CD14-positive monocyte (primary cell): Measurements from ENCODE around the gene P3H2. TPM values are rescaled to one million over a fixed set of nuclear protein-coding genes. Genes with fewer than 3 reads are reported as not detected.

ENCODE experiments used
- DNase-seq, 3 donors: peaks; one replicate each; pipeline ENCODE4 v3.0.0-alpha.2; 2011 to 2022
- H2AFZ ChIP-seq: 2 replicates; pipeline ENCODE4 v1.6.0; 2012; ENCODE audit warnings: mild to moderate bottlenecking, low read depth, low read length, inconsistent platforms; ENCODE audit not compliant: insufficient read depth, poor library complexity, severe bottlenecking
- H3K27ac ChIP-seq, 2 donors: 1 replicate in 1 of 2; 2 replicates in 1 of 2; pipeline ENCODE4 v1.5.1; 2012 to 2013; ENCODE audit warnings: low read length in 2 of 2, control low read depth in 1 of 2, inconsistent platforms in 1 of 2, low read depth in 1 of 2, mild to moderate bottlenecking in 1 of 2
- H3K27me3 ChIP-seq, 2 donors: one replicate each; pipeline versions ENCODE4 v1.6.0 to v1.6.1; 2011 to 2013; ENCODE audit warnings: low read length in 2 of 2; ENCODE audit not compliant: control insufficient read depth in 2 of 2, insufficient read depth in 2 of 2
- H3K36me3 ChIP-seq, 2 donors: replicated peaks in 1 of 2; 1 replicate in 1 of 2; 2 replicates in 1 of 2; pipeline versions ENCODE4 v1.5.1 to v1.6.1; 2012 to 2013; ENCODE audit warnings: low read length in 2 of 2, control low read depth in 1 of 2, inconsistent platforms in 1 of 2, mild to moderate bottlenecking in 1 of 2; ENCODE audit not compliant: insufficient read depth in 2 of 2, control insufficient read depth in 1 of 2
- H3K4me1 ChIP-seq, 2 donors: 1 replicate in 1 of 2; 2 replicates in 1 of 2; pipeline versions ENCODE4 v1.5.1 to v1.6.1; 2012 to 2013; ENCODE audit warnings: low read length in 2 of 2, control low read depth in 1 of 2, inconsistent platforms in 1 of 2, mild to moderate bottlenecking in 1 of 2, moderate library complexity in 1 of 2; ENCODE audit not compliant: insufficient read depth in 2 of 2, control insufficient read depth in 1 of 2
- H3K4me2 ChIP-seq: replicated peaks from 2 replicates; pipeline ENCODE3; 2012; ENCODE audit warnings: low read length, moderate library complexity, mild to moderate bottlenecking; ENCODE audit not compliant: poor library complexity, severe bottlenecking; ENCODE audit errors: extremely low read depth
- H3K4me3 ChIP-seq, 3 experiments: fragments of 200-600 bp in 1 of 3; sonication (generic) in 1 of 3; replicated peaks in 1 of 3; 1 replicate in 2 of 3; 2 replicates in 1 of 3; pipeline ENCODE4 v1.5.1; 2011 to 2013; ENCODE audit warnings: low read length in 3 of 3, mild to moderate bottlenecking in 3 of 3, control low read depth in 2 of 3, low read depth in 2 of 3, inconsistent platforms in 1 of 3, moderate library complexity in 1 of 3
- H3K79me2 ChIP-seq: 2 replicates; pipeline ENCODE4 v1.6.0; 2012; ENCODE audit warnings: mild to moderate bottlenecking, control low read depth, inconsistent platforms, low read length, moderate library complexity; ENCODE audit not compliant: insufficient read depth
- H3K9ac ChIP-seq: 2 replicates; pipeline ENCODE4 v1.6.0; 2017; ENCODE audit warnings: low read length, mild to moderate bottlenecking; ENCODE audit not compliant: insufficient read depth, poor library complexity, severe bottlenecking
- H3K9me3 ChIP-seq, 2 donors: replicated peaks in 1 of 2; 1 replicate in 1 of 2; 2 replicates in 1 of 2; pipeline versions ENCODE4 v1.5.1 to v1.6.1; 2012 to 2013; ENCODE audit warnings: low read length in 2 of 2, control low read depth in 1 of 2; ENCODE audit not compliant: control insufficient read depth in 1 of 2, insufficient read depth in 1 of 2
- H4K20me1 ChIP-seq: 2 replicates; pipeline ENCODE4 v1.6.0; 2012; ENCODE audit warnings: mild to moderate bottlenecking, low read length, control low read depth, moderate library complexity; ENCODE audit not compliant: insufficient read depth
- H3K27ac Mint-ChIP-seq, 7 donors: one replicate each; pipeline ENCODE4 v1.8.0; 2020; ENCODE audit warnings: mild to moderate bottlenecking in 7 of 7, mixed read lengths in 7 of 7, moderate library complexity in 6 of 7, inconsistent platforms in 2 of 7
- H3K27me3 Mint-ChIP-seq, 3 donors: one replicate each; pipeline ENCODE4 v1.8.0; 2021 to 2022; ENCODE audit warnings: low read depth in 3 of 3, mild to moderate bottlenecking in 3 of 3, mixed read lengths in 3 of 3, moderate library complexity in 3 of 3, inconsistent platforms in 1 of 3
- H3K36me3 Mint-ChIP-seq, 2 donors: one replicate each; pipeline ENCODE4 v1.8.0; 2020; ENCODE audit warnings: mixed read lengths in 2 of 2, inconsistent platforms in 1 of 2, mild to moderate bottlenecking in 1 of 2
- H3K4me1 Mint-ChIP-seq: one replicate; pipeline ENCODE4 v1.8.0; 2020; ENCODE audit warnings: mild to moderate bottlenecking, mixed read lengths
- H3K4me3 Mint-ChIP-seq, 2 donors: one replicate each; pipeline ENCODE4 v1.8.0; 2020; ENCODE audit warnings: mild to moderate bottlenecking in 2 of 2, mixed read lengths in 2 of 2, moderate library complexity in 1 of 2
- H3K9me3 Mint-ChIP-seq, 7 donors: one replicate each; pipeline ENCODE4 v1.8.0; 2020 to 2022; ENCODE audit warnings: mixed read lengths in 7 of 7, mild to moderate bottlenecking in 6 of 7, moderate library complexity in 6 of 7, inconsistent platforms in 2 of 7
- CTCF ChIP-seq: fragments of 200-600 bp; IDR thresholded peaks from one replicate; pipeline ENCODE4 v1.8.0; 2022; ENCODE audit warnings: antibody characterized with exemption, mild to moderate bottlenecking
- WGBS: methylation state at CpG from one replicate; pipeline ENCODE4 v1.1.5; 2013; ENCODE audit warnings: missing lambda C conversion rate; ENCODE audit not compliant: insufficient coverage; 5-methylcytosine and 5-hydroxymethylcytosine counted together
- intact Hi-C, 2 donors: fragments of 100-400 bp; cut with micrococcal nuclease; formaldehyde crosslinking; loops; one replicate each; pipeline versions ENCODE4 v1.15.0 to v1.15.1; 2023
- polyA plus RNA-seq, 3 donors: library from polyadenylated mRNA; depleted of rRNA in 1 of 3; unstranded in 2 of 3; stranded (reverse) in 1 of 3; fragments of 300-500 nt in 2 of 3; fragments of >200 nt in 1 of 3; fragmentation: Illumina TruSeq in 2 of 3; gene quantifications; 1 replicate in 2 of 3; 2 replicates in 1 of 3; pipeline ENCODE4 v1.2.3, GENCODE V29; 2012 to 2021

P3H2 gene
- polyA plus RNA-seq, 3 donors, result 0.25 to 0.31 (median 0.27) TPM

- Histone ChIP-seq H2AFZ (no peak overlapping the region), H4K20me1 (no peaks in the 10 kb centered on the region), H3K4me2 (no peak overlapping the region), H3K9ac (no peak overlapping the region), H3K27me3 (no peaks in the 10 kb centered on the region), H3K9me3 (no peaks in the 10 kb centered on the region), H3K4me3 (no peak overlapping the region), H3K27ac (no peak overlapping the region), H3K79me2 (no peaks in the 10 kb centered on the region), H3K4me1 (no peaks in the 10 kb centered on the region), H3K36me3 (no peaks in the 10 kb centered on the region)
- no peak for DNase-seq
- Mint-ChIP-seq H3K27ac (no peak overlapping the region), H3K4me3 (no peak overlapping the region), H3K27me3 (no peaks in the 10 kb centered on the region), H3K4me1 (no peaks in the 10 kb centered on the region), H3K9me3 (no peaks in the 10 kb centered on the region), H3K36me3 (no peaks in the 10 kb centered on the region)
- WGBS, result no CpG with 5 or more reads among the region's 5 CpGs
- intact Hi-C loops, result no loop called here
- no peak for TF ChIP-seq CTCF
Measured at GRCh38 chr3:190040145-190040544, 80.6 kb downstream of the P3H2 start.

- intact Hi-C loops, result no loop called here
- no peaks in the 10 kb centered on the region for H4K20me1 ChIP-seq
- H3K9ac ChIP-seq, result no peak overlapping the region
- H3K27me3 Mint-ChIP-seq, result no peaks in the 10 kb centered on the region
- 100% methylated on average over 2 of the region's 6 CpGs for WGBS
- TF ChIP-seq CTCF, result no peak
- H3K9me3 ChIP-seq, result no peaks in the 10 kb centered on the region
- no peak overlapping the region for H3K27ac ChIP-seq
- H3K27ac Mint-ChIP-seq, result no peak overlapping the region
- no peak overlapping the region for H2AFZ ChIP-seq
- H3K4me2 ChIP-seq, result no peak overlapping the region
- H3K4me1 Mint-ChIP-seq, result no peaks in the 10 kb centered on the region
- no peak overlapping the region for H3K4me3 Mint-ChIP-seq
- H3K79me2 ChIP-seq, result no peaks in the 10 kb centered on the region
- no peak for DNase-seq
- no peaks in the 10 kb centered on the region for H3K4me1 ChIP-seq
- H3K9me3 Mint-ChIP-seq, result peaks cover 0 to 4% (median 0%) of the 10 kb centered on the region in 7 donors
- H3K36me3 Mint-ChIP-seq, result no peaks in the 10 kb centered on the region
- H3K36me3 ChIP-seq, result no peaks in the 10 kb centered on the region
- no peak overlapping the region for H3K4me3 ChIP-seq
- no peaks in the 10 kb centered on the region for H3K27me3 ChIP-seq
Measured at GRCh38 chr3:190038050-190038933, 82.4 kb downstream of the P3H2 start.
